Suppressor macrophage treated with lipopolysaccharide for 1 hour (primary cell): ENCODE data around the gene CNIH2.
"Not testable (repeated sequence)": the region's sequence is repeated elsewhere in the genome, so short reads cannot be mapped to it uniquely, and the experiment has no call there.

ENCODE experiments used
- DNase-seq, 3 donors: peaks; one replicate each; pipeline ENCODE4 v3.0.0-alpha.2; 2020 to 2022

CNIH2 gene

DNA sequence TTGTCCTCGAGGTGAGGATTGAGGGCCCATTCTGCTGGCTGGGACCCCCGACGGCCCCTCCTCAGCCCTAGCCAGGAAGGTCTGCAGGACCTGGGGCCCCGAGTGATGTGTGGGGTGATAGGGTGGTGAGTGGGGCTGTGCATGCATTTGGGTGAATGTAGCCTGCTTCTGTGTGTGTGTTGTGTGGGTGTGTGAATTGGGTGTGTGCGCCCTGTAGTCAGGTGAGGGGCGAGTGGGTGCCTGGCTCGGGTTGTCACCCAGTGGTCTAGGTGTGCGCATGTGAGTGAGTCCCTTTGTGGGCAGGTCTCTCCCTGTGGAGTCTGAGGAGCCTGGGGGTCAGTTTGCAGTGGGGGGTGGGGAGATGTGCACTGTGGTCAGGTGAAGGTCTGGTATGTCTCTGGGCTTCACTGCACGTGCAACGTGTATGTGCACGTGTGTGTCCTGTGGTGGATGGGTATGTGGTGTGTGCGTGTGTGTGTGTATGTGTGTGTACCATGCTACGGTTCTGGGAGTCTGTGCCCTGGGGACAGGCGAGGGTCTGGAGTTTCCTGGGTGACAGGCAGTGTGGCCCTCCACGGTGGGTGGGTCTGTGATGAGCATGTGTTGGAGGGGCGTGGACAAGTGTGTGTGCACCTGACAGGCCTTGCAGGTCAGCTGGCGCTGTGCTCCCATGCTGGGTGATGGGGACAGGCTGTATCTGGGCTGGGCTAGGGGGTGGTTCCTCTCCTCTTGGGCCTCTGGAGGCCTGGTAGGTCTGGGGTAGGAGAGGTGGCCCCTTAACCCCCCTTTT, 14.8 kb downstream of the CNIH2 start:
- no peak for DNase-seq

DNA sequence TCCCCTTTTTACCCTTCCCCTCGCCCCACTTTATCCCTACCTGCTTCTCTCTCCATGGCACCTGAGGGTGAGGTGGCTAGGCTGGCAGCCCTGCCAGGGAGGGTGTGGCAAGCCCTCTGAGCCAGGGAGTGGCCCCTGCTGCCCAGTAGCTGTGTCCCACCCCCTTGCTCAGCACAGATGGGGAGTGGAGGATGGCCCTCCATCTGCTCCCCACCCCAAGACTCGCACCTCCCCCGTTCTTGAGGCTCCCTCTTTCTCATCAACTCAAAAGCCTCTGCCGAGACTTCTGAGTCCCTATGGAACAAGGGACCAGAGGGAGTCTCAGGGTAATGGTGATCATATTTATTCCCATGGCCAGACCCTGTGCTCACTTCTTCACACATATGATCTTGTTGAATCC, 15.4 kb downstream of the CNIH2 start:
- DNase-seq = no peak

DNA sequence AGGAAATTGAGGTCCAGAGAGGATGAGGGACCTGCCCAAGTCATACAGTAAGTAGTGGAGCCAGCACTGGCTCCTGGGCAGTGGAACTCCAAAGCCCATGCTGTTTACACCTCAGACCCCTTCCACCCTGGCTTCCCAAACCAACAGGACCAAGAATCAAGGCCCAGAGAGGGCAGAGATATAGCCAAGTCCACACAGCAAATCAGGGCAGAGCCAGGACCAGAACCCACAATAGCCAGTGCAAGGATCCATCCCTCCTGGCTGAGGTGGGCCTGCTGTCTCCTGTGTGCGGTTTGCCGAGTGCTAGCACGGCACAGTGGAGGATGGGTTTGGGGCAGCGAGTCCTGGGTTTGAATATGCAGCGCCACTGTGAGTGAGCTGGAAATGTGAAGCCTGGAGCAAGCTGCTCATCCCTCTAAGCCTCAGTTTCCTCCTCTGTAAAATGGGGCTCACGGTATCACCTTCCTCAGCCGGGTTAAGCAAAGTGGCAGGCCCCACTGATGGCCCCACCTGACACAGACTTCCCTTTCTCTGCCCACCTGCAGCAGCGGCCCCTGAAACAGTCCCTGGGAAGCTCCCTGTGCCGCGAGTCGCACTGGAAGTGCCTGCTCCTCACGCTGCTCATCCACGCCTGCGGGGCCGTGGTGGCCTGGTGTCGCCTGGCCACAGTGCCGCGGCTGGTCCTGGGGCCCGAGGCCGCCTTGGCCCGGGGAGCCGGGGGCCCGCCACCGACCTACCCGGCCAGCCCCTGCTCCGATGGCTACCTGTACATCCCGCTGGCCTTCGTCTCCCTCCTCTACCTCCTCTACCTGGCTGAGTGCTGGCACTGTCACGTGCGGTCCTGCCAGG, 16.0 kb downstream of the CNIH2 start:
- DNase-seq = no peak

DNA sequence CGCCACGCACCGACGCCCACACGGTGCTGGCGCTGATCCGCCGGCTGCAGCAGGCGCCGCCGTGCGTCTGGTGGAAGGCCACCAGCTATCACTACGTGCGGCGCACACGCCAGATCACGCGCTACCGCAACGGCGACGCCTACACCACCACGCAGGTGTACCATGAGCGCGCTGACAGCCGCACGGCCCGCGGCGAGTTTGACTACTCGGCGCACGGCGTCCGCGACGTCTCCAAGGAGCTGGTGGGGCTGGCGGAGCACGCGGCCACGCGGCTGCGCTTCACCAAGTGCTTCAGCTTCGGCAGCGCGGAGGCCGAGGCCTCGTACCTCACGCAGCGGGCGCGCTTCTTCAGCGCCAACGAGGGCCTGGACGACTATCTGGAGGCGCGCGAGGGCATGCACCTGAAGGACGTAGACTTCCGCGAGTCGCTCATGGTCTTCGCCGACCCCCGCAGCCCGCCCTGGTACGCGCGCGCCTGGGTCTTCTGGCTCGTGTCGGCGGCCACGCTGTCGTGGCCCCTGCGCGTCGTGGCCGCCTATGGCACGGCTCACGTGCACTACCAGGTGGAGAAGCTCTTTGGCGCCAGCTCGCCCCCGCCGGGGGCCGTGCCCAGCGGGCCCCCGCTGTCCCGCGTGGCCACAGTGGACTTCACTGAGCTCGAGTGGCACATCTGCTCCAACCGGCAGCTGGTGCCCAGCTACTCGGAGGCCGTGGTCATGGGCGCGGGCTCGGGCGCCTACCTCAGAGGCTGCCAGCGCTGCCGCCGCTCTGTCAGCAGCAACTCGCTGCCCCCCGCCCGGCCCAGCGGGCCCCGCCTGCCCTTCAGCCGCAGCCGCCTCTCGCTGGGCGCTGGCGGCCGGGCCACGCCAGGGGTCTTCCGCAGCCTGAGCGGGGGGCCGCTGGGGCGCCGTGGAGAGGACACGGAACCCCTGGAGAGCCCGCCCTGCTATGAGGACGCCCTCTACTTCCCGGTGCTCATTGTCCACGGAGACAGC, 16.9 kb downstream of the CNIH2 start:
- DNase-seq = no peak

GRCh38 chr11:66297610-66298009, 19.6 kb downstream of the CNIH2 start:
- DNase-seq = no peak

GRCh38 chr11:66299186-66299585, 21.2 kb downstream of the CNIH2 start:
- DNase-seq = peak in 2 of 3 donors; percentile 46 to 57

DNA sequence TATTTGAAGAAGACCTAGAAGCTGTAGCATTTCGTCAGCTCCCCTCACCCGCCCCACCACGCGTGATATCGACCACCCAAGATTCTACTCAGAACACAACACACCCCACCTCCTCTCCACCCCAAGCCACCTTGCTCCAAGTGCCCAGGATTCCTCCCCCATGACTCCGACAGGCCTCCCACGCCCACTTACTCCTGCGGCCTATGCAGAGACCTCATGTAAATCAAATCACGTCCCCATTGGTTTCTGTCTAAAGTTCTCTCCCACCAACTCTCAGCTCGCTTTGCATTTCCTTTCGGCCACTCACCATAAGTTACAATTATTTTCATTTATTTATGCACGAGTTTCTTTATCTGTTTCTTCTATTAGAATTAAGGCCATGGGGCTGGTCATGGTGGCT, 24.7 kb downstream of the CNIH2 start:
- DNase-seq = no peak

DNA sequence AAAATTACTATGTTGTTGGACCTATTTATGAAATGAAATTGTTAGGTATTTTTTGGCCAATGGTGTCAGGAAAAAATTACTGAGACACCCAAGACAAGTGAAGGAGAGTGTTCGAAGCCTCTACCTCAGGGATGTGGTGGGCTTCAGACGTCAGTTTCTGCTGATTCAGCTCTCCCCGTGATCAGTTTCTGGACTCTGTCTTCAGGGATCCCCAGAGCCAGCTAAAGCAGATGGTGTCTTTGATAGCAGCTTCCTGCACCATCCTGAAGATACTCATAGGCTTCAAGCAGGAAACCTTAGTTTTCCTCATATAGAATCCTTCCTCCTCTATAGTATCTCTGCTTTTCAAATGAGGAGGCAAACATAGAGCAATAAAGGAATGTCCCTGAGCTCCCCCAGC, 31.5 kb downstream of the CNIH2 start:
- peak in 1 of 3 donors; percentile 38 for DNase-seq

DNA sequence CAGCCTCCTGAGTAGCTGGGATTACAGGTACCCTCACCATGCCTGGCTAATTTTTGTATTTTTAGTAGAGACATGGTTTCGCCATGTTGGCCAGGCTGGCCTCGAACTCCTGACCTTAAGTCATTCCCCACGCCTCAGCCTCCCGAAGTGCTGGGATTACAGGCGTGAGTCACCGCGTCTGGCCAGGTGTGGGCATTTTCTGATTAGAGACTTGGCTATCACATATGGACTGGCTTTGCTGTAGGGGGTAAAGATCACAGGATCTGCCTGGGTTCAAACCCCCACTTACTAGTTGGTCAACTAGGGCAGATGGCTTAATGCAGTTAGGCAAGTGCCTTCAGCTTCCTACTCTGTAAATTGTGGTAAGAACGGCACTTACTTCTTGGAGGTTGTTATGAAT, 32.3 kb downstream of the CNIH2 start:
- DNase-seq = no peak

DNA sequence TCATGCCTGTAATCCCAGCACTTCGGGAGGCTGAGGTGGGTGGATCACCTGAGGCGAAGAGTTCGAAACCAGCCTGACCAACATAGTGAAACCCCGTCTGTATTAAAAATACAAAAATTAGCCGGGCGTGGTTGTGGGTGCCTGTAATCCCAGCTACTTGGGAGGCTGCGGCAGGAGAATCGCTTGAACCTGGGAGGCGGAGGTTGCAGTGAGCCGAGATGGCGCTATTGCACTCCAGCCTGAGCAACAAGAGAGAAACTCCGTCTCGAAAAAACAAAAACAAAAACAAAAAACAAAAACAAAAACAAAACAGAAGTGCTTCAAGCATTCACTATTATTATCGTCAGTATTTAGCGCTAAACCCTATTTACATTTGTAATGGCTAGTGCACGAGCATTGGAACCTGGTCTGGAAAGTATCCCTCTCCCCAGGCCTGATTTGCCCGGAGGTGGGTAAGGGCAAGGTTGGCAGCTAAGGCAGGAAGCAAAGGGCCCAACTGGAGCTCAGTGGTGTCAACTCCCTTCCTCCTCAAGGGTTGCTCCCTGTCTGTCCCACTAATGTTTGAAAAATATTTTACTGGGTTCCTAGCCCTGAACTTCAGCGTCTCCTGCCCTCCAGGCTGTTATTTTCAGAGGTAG, 32.9 kb downstream of the CNIH2 start:
- DNase-seq = not testable (repeated sequence)

DNA sequence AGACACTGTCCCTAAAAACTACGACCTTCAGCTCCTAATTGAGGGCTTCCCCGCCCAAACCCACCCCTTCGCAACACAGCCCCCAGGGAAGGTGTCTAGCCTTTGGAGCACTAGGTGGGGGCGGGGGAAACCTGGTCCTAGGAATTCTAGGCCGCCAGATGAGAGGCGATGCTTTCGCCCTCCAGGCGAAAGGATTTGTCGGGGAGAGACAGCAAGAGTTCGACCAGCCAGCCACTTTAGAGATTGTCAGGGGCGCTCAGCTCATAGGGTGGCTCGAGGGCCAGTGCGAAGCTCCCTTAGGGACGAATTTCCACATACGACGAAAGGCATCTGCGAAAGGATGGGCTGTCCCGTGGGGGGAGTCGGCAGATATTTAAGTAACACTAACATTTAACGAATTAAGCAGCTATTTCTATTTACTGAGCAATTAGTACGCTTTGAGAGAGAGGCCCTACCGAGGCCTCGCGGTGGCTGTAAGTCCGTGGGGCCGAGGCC, 33.5 kb downstream of the CNIH2 start:
- no peak for DNase-seq

GRCh38 chr11:66311965-66312548, 34.1 kb downstream of the CNIH2 start:
- DNase-seq = peak; percentile 90 to 97 (median 93)

DNA sequence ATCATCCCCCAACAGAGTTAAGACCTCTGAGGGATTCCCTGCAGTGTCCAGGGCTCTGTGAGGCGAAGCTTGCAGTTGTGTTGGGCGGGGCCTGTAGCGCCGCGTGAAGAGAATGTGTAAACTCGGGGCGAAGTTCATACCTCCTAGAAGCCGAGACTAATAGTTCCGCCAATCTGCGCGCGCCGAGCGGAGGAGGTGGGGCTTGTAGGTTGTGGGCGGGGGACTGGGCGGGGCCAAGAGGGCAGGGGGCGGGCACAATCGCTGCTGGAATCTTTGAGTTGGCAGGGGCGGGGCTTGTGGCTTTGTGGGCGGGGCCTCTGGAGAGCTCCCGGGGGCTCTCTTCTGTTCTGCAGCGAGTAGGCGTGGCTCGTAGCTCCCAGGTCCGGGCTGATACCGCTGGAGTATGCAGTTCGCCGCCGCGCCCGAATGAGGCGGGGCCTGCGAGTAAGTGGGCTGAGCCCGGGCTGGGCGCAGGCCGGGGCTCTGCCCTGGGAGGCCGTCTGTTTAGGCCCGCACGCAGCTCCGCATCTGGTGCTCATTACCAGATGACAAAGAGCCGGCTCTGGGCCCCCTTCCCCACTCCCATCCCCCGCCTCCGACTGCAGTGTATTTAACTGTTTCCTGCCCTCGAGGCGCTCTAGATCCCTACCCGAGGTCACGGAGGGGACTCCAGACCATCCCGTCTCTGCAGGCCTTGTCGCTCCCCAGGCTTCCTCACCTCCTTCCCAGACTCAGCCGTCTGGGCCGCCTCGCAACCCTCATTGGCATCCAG, 34.8 kb downstream of the CNIH2 start:
- DNase-seq = peak; percentile 97 to 99 (median 98)

GRCh38 chr11:66313321-66314185, 35.6 kb downstream of the CNIH2 start:
- DNase-seq = no peak

DNA sequence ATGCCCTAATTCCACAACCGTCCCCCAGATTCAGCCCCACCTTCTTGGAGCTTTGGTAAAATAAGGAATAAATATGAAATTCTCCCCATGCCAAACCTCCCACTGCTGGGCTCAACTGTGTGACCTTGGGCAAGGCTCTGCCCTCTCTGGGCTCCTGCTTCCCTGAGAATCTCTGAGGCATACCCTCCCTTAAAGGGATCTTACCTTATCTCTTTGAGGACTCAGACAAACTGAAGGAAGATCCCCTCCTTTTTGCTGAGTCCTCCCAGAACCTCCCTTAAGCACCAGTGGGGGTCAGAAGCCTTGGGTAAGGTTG, 36.2 kb downstream of the CNIH2 start:
- DNase-seq = no peak

- DNase-seq = no peak
Measured at GRCh38 chr11:66314561-66315497, 36.9 kb downstream of the CNIH2 start.

GRCh38 chr11:66315498-66315885, 37.5 kb downstream of the CNIH2 start:
- no peak for DNase-seq

- no peak for DNase-seq
Measured at GRCh38 chr11:66315921-66316811, 38.2 kb downstream of the CNIH2 start.
